Osteoblast (primary cell): Measurements from ENCODE around the gene TRIM4. TPM values are rescaled to one million over a fixed set of nuclear protein-coding genes. Genes with fewer than 3 reads are reported as not detected.
"Not testable (repeated sequence)": the region's sequence is repeated elsewhere in the genome, so short reads cannot be mapped to it uniquely, and the experiment has no call there.

Source experiments
- DNase-seq: peaks from one replicate; pipeline ENCODE4 v3.0.0; 2011; ENCODE audit warnings: low spot score, mixed read lengths; ENCODE audit not compliant: insufficient read length; ENCODE audit errors: missing footprints
- H2AFZ ChIP-seq: 2 replicates; pipeline ENCODE4 v1.6.0; 2011; ENCODE audit warnings: mild to moderate bottlenecking, low read length
- H3K27ac ChIP-seq: 2 replicates; pipeline ENCODE4 v1.5.1; 2011; ENCODE audit warnings: mild to moderate bottlenecking, low read depth, low read length, moderate library complexity
- H3K27me3 ChIP-seq: 2 replicates; pipeline ENCODE4 v1.6.0; 2012; ENCODE audit warnings: mild to moderate bottlenecking, control low read depth, inconsistent platforms, low read length, moderate library complexity; ENCODE audit not compliant: insufficient read depth
- H3K36me3 ChIP-seq: 2 replicates; pipeline ENCODE4 v1.5.1; 2011; ENCODE audit warnings: mild to moderate bottlenecking, low read length, control low read depth, moderate library complexity; ENCODE audit not compliant: insufficient read depth
- H3K4me1 ChIP-seq: 2 replicates; pipeline ENCODE4 v1.5.1; 2011; ENCODE audit warnings: mild to moderate bottlenecking, low read length, control low read depth, moderate library complexity; ENCODE audit not compliant: insufficient read depth
- H3K4me2 ChIP-seq: 2 replicates; pipeline ENCODE4 v1.6.0; 2011; ENCODE audit warnings: mild to moderate bottlenecking, low read length; ENCODE audit not compliant: insufficient read depth
- H3K4me3 ChIP-seq: fragments of 200-600 bp; sonication (generic); 3 replicates; pipeline ENCODE4 v1.5.1; 2012; ENCODE audit warnings: mild to moderate bottlenecking, low read length, inconsistent platforms; ENCODE audit not compliant: insufficient read depth
- H3K79me2 ChIP-seq: 2 replicates; pipeline ENCODE4 v1.6.0; 2012; ENCODE audit warnings: mild to moderate bottlenecking, low read length, control low read depth, inconsistent platforms; ENCODE audit not compliant: insufficient read depth
- H3K9me3 ChIP-seq: 2 replicates; pipeline ENCODE4 v1.5.1; 2011; ENCODE audit warnings: low read depth, low read length, control low read depth
- H4K20me1 ChIP-seq: 2 replicates; pipeline ENCODE4 v1.6.0; 2012; ENCODE audit warnings: mild to moderate bottlenecking, low read length, control low read depth; ENCODE audit not compliant: insufficient read depth
- CTCF ChIP-seq: IDR thresholded peaks from 2 replicates; pipeline ENCODE4 v1.5.1; 2011; ENCODE audit warnings: mild to moderate bottlenecking, low read depth, low read length, moderate library complexity; ENCODE audit errors: extremely low read depth
- total RNA-seq: library from RNA; depleted of rRNA; stranded (reverse); fragments of >200 nt; gene quantifications from 2 replicates; pipeline ENCODE4 v1.2.3, GENCODE V29; 2012

Gene TRIM4
- total RNA-seq, 1 donor, result 26.4 TPM

GRCh38 chr7:99876491-99876890 lies 42.8 kb downstream of the TRIM4 start:
- TF ChIP-seq CTCF, result no peak

GRCh38 chr7:99868246-99868645 lies 51.1 kb downstream of the TRIM4 start:
- no peak overlapping the region for H3K4me3 ChIP-seq
- no peaks in the 10 kb centered on the region for H4K20me1 ChIP-seq
- H2AFZ ChIP-seq, result no peak overlapping the region
- H3K36me3 ChIP-seq, result no peaks in the 10 kb centered on the region
- peaks cover 13% of the 10 kb centered on the region for H3K27me3 ChIP-seq
- H3K4me1 ChIP-seq, result no peaks in the 10 kb centered on the region
- no peak for DNase-seq
- no peaks in the 10 kb centered on the region for H3K79me2 ChIP-seq
- no peak overlapping the region for H3K27ac ChIP-seq
- H3K9me3 ChIP-seq, result peaks cover 6% of the 10 kb centered on the region
- H3K4me2 ChIP-seq, result no peak overlapping the region
- TF ChIP-seq CTCF, result no peak

More at GRCh38 chr7:99876491-99876890, 42.8 kb downstream of the TRIM4 start:
- H3K4me2 ChIP-seq, result no peak overlapping the region
- no peaks in the 10 kb centered on the region for H3K79me2 ChIP-seq
- H3K36me3 ChIP-seq, result no peaks in the 10 kb centered on the region
- no peak overlapping the region for H2AFZ ChIP-seq
- no peak overlapping the region for H3K4me3 ChIP-seq
- DNase-seq, result no peak
- no peaks in the 10 kb centered on the region for H3K9me3 ChIP-seq
- H3K27ac ChIP-seq, result no peak overlapping the region
- no peaks in the 10 kb centered on the region for H4K20me1 ChIP-seq
- H3K4me1 ChIP-seq, result no peaks in the 10 kb centered on the region
- no peaks in the 10 kb centered on the region for H3K27me3 ChIP-seq

DNA sequence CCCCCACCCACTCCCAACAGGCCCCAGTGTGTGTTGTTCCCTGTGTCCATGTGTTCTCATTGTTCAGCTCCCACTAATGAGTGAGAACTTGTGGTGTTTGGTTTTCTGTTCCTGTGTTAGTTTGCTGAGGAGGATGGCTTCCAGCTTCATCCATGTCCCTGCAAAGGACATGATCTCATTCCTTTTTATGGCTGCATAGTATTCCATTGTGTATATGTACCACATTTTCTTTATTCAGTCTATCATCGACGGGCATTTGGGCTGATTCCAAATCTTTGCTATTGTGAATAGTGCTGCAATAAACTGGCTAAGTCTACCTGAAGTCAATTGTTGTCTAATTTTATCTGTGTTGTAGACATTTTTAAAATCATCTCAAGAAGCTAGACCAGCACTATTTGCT lies 51.9 kb downstream of the TRIM4 start:
- H3K4me3 ChIP-seq, DNase-seq, H3K36me3 ChIP-seq, H3K4me1 ChIP-seq, H2AFZ ChIP-seq, H4K20me1 ChIP-seq, H3K9me3 ChIP-seq, H3K79me2 ChIP-seq, H3K27ac ChIP-seq, H3K4me2 ChIP-seq: not testable (repeated sequence)
- peaks cover 21% of the 10 kb centered on the region for H3K27me3 ChIP-seq

GRCh38 chr7:99863847-99864440 lies 55.4 kb downstream of the TRIM4 start:
- H3K4me2 ChIP-seq, result no peak overlapping the region

More at GRCh38 chr7:99863847-99864440, 55.4 kb downstream of the TRIM4 start:
- Histone ChIP-seq H3K27me3 (peaks cover 33% of the 10 kb centered on the region), H3K4me3 (no peak overlapping the region), H3K36me3 (no peaks in the 10 kb centered on the region), H3K9me3 (peaks cover 6% of the 10 kb centered on the region), H3K4me1 (peaks cover 17% of the 10 kb centered on the region), H2AFZ (no peak overlapping the region), H3K27ac (no peak overlapping the region), H3K79me2 (no peaks in the 10 kb centered on the region), H4K20me1 (no peaks in the 10 kb centered on the region)
- no peak for DNase-seq
- no peak for TF ChIP-seq CTCF
